Endothelial cell of umbilical vein (primary cell): ENCODE data around the gene SLC7A6OS. TPM values are rescaled to one million over a fixed set of nuclear protein-coding genes. Genes with fewer than 3 reads are reported as not detected.
A peak's percentile ranks its signal among the peaks of the same experiment; 100 is the strongest.

Experiments used
- BruUV-seq: library from RNA; stranded (reverse); fragments of 400-500 nt; replicated peaks from 2 replicates; lab custom pipeline; 2021; lab: Mats Ljungman, UMichigan
- CTCF ChIA-PET: fragments of 300-600, 350-600 bp; sonication (Branson Sonifier 250); formaldehyde crosslinking; loops from one replicate; lab custom pipeline; 2021; ENCODE audit warnings: antibody characterized with exemption, inconsistent platforms; lab: Charles Lee
- POLR2A ChIA-PET: fragments of 300-600, 350-600 bp; sonication (Branson Sonifier 250); formaldehyde crosslinking; loops from one replicate; lab custom pipeline; 2021; ENCODE audit warnings: antibody characterized with exemption, inconsistent platforms; lab: Charles Lee
- DNase-seq: peaks from one replicate; pipeline ENCODE4 v3.0.0-alpha.2; 2011; ENCODE audit warnings: low read depth, low spot score
- FAIRE-seq: peaks from 2 replicates; lab custom pipeline; 2011; peaks lifted over from hg19 to GRCh38; lab: Jason Lieb, UNC
- H2AFZ ChIP-seq: 2 replicates; pipeline ENCODE4 v1.6.0; 2012; ENCODE audit warnings: low read depth, low read length, control low read depth, inconsistent platforms
- H3K27ac ChIP-seq: 2 replicates; pipeline ENCODE4 v1.5.1; 2011; ENCODE audit warnings: low read depth, mild to moderate bottlenecking, control low read depth, low read length, moderate library complexity; ENCODE audit not compliant: insufficient read depth
- H3K27me3 ChIP-seq, 2 experiments: 2 replicates each; pipeline versions ENCODE4 v1.6.0 to v1.6.1; 2011; ENCODE audit warnings: low read length in 2 of 2, mixed read lengths in 1 of 2; ENCODE audit not compliant: control insufficient read depth in 2 of 2, insufficient read depth in 2 of 2
- H3K36me3 ChIP-seq, 2 experiments: 2 replicates in 1 of 2; 3 replicates in 1 of 2; pipeline ENCODE4 v1.5.1; 2011; ENCODE audit warnings: low read length in 2 of 2, mild to moderate bottlenecking in 1 of 2, moderate library complexity in 1 of 2; ENCODE audit not compliant: control insufficient read depth in 2 of 2, insufficient read depth in 2 of 2; ENCODE audit errors: extremely low read depth in 1 of 2
- H3K4me1 ChIP-seq: 3 replicates; pipeline ENCODE4 v1.5.1; 2011; ENCODE audit warnings: mild to moderate bottlenecking, low read length; ENCODE audit not compliant: control insufficient read depth, insufficient read depth; ENCODE audit errors: extremely low read depth
- H3K4me2 ChIP-seq: 2 replicates; pipeline ENCODE4 v1.6.1; 2011; ENCODE audit warnings: low read length, control low read depth, mixed read lengths; ENCODE audit not compliant: insufficient read depth
- H3K4me3 ChIP-seq, 3 experiments: fragments of 200-600 bp in 1 of 3; sonication (generic), shearing (Covaris generic) in 1 of 3; replicated peaks in 1 of 3; 2 replicates each; pipeline ENCODE4 v1.5.1; 2011 to 2016; ENCODE audit warnings: control low read depth in 3 of 3, low read length in 3 of 3, mild to moderate bottlenecking in 2 of 3, inconsistent platforms in 1 of 3, low read depth in 1 of 3, moderate library complexity in 1 of 3; ENCODE audit not compliant: insufficient read depth in 1 of 3
- H3K79me2 ChIP-seq: 2 replicates; pipeline ENCODE4 v1.6.0; 2012; ENCODE audit warnings: low read length, inconsistent platforms; ENCODE audit not compliant: control insufficient read depth, insufficient read depth
- H3K9ac ChIP-seq: replicated peaks from 2 replicates; pipeline ENCODE3; 2011; ENCODE audit warnings: low read length, control low read depth; ENCODE audit not compliant: insufficient read depth; ENCODE audit errors: extremely low read depth
- H3K9me1 ChIP-seq: replicated peaks from 3 replicates; pipeline ENCODE4 v1.6.0; 2011; ENCODE audit warnings: mild to moderate bottlenecking, low read length; ENCODE audit not compliant: control insufficient read depth, insufficient read depth; ENCODE audit errors: extremely low read depth
- H3K9me3 ChIP-seq: replicated peaks from 2 replicates; pipeline ENCODE4 v1.5.1; 2012; ENCODE audit warnings: low read length, inconsistent platforms; ENCODE audit not compliant: control insufficient read depth, insufficient read depth
- H4K20me1 ChIP-seq: replicated peaks from 2 replicates; pipeline ENCODE3; 2011; ENCODE audit warnings: mild to moderate bottlenecking, low read length; ENCODE audit not compliant: control insufficient read depth, insufficient read depth; ENCODE audit errors: extremely low read depth
- CTCF ChIP-seq, 2 donors: IDR thresholded peaks; 1 replicate in 1 of 2; 2 replicates in 1 of 2; pipeline ENCODE4 v1.5.1; 2011; ENCODE audit warnings: low read length in 2 of 2, mild to moderate bottlenecking in 2 of 2, moderate library complexity in 2 of 2, control low read depth in 1 of 2, inconsistent platforms in 1 of 2, low read depth in 1 of 2; ENCODE audit not compliant: insufficient read depth in 1 of 2; ENCODE audit errors: extremely low read depth in 1 of 2
- GATA2 ChIP-seq: IDR thresholded peaks from 2 replicates; pipeline ENCODE4 v1.7.0; 2011; ENCODE audit warnings: low read depth, mild to moderate bottlenecking, moderate library complexity, mixed read lengths, low read length; ENCODE audit not compliant: insufficient read length, insufficient read depth
- dilution Hi-C: fragments of 300-500 bp; cut with MboI; formaldehyde crosslinking; loops from one replicate; pipeline ENCODE4 v1.15.0; 2019; ENCODE audit warnings: low sequenced_read_pairs; ENCODE audit not compliant: extremely low pct_ligation_motif_present
- intact Hi-C: fragments of 100-400 bp; cut with micrococcal nuclease; formaldehyde crosslinking; loops from one replicate; pipeline ENCODE4 v1.10.0; 2022
- polyA plus RNA-seq, 4 experiments: library from polyadenylated mRNA; depleted of rRNA in 3 of 4; stranded (reverse) in 3 of 4; unstranded in 1 of 4; fragments of >200 nt; gene quantifications; 2 replicates each; pipeline versions ENCODE4 v1.2.1 to v1.2.3, GENCODE V29; 2011 to 2012; ENCODE audit warnings: missing spikeins in 1 of 4
- total RNA-seq: library from RNA; stranded (reverse); gene quantifications from 2 replicates; pipeline ENCODE4 v1.2.3, GENCODE V29; 2021

SLC7A6OS gene
- total and polyA plus RNA-seq, 2 donors (not counting 3 experiments of a cell fraction or from before 2014, with no cell fraction given), result 8.3 to 22.9 TPM

GRCh38 chr16:68263559-68264127, 47.1 kb downstream of the SLC7A6OS start:
- DNase-seq (no peak), FAIRE-seq (peak; percentile 76)
- H2AFZ ChIP-seq, result peak overlapping the region; percentile 83
- TSS peak; percentile 72 for BruUV-seq
- H3K9me1 ChIP-seq, result no peaks in the 10 kb centered on the region
- H3K79me2 ChIP-seq, result peaks cover 42% of the 10 kb centered on the region
- dilution Hi-C loops, result no loop called here
- ChIA-PET POLR2A (interaction anchor here (0.8 to 1.9 kb wide), 5 partner anchors 8 to 61 kb away, joined by 3 to 11 read pairs (median 3); partner anchors contain the start of genes PRMT7 and SLC7A6OS), CTCF (interaction anchor here (0.7 to 6.3 kb wide), 24 partner anchors 9 to 170 kb away, joined by 3 to 212 read pairs (median 9); partner anchors contain the start of genes ESRP2, PLA2G15, PRMT7 and SLC7A6OS)
- peak overlapping the region; percentile 91 for H3K27ac ChIP-seq
- no peaks in the 10 kb centered on the region for H3K9me3 ChIP-seq
- peak overlapping the region; percentile 91 for H3K9ac ChIP-seq
- peaks cover 25% of the 10 kb centered on the region for H3K4me1 ChIP-seq
- peak overlapping the region; percentile 35 to 69 (median 66) for H3K4me3 ChIP-seq
- no peaks in the 10 kb centered on the region for H4K20me1 ChIP-seq
- H3K36me3 ChIP-seq, result peaks cover 0 to 15% of the 10 kb centered on the region in 2 experiments
- intact Hi-C loops, result loop anchor here (1.0 to 2.0 kb wide), 2 partner anchors 19 to 25 kb away; partner anchors contain the start of gene PLA2G15
- no peaks in the 10 kb centered on the region for H3K27me3 ChIP-seq
- TF ChIP-seq GATA2, result no peak
- no peak for TF ChIP-seq CTCF (IDR thresholded peaks at IDR 0.05; ENCODE audit: extremely low read depth in 1 of 2, insufficient read depth in 1 of 2, low read depth in 1 of 2, low read length in 2 of 2)
- H3K4me2 ChIP-seq, result peak overlapping the region; percentile 68
